ENCODE measurements around the gene SMNDC1.

Gene SMNDC1

GRCh38 chr10:110326351-110327032 lies 21.8 kb upstream of the SMNDC1 start:
- peak in 1 of 2 donors; percentile 12 for DNase-seq

GRCh38 chr10:110324805-110325280 lies 20.1 kb upstream of the SMNDC1 start:
- DNase-seq, result no peak

GRCh38 chr10:110324201-110324804 lies 19.6 kb upstream of the SMNDC1 start:
- no peak for DNase-seq

GRCh38 chr10:110323503-110323902 lies 18.8 kb upstream of the SMNDC1 start:
- no peak for DNase-seq

DNA sequence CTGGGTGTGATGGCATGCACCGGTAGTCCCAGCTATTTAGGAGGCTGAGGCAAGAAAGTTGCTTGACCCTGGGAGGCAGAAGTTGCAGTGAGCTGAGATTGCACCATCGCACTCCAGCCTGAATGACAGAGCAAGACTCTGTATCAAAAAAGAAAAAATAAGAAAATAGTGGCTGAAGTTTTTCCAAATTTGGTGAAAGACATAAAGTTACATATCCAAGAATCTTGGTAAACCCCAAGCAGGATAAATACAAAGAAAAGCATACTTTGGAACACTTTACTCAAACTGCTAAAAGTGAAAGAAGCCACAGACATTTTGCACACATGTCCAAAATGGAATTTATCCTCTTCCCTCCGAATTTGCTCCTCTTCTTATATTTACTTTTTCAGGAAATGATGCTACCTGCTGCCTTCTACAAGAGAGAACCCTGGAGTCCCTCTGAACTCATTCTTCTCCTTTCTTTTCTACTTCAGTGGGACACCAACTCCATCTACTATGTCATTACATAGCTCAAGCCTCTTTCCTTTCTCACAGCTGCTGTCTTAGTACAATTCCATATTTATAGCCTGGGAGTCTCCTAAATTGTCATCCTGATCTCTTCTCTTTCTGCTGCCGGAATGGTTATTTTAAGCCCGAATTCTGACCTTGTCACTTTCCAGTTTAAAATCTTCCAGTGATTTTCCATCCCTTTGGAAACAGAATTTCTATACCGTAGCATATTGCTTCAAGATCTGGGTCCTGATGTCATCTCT lies 17.3 kb upstream of the SMNDC1 start:
- DNase-seq, result no peak

DNA sequence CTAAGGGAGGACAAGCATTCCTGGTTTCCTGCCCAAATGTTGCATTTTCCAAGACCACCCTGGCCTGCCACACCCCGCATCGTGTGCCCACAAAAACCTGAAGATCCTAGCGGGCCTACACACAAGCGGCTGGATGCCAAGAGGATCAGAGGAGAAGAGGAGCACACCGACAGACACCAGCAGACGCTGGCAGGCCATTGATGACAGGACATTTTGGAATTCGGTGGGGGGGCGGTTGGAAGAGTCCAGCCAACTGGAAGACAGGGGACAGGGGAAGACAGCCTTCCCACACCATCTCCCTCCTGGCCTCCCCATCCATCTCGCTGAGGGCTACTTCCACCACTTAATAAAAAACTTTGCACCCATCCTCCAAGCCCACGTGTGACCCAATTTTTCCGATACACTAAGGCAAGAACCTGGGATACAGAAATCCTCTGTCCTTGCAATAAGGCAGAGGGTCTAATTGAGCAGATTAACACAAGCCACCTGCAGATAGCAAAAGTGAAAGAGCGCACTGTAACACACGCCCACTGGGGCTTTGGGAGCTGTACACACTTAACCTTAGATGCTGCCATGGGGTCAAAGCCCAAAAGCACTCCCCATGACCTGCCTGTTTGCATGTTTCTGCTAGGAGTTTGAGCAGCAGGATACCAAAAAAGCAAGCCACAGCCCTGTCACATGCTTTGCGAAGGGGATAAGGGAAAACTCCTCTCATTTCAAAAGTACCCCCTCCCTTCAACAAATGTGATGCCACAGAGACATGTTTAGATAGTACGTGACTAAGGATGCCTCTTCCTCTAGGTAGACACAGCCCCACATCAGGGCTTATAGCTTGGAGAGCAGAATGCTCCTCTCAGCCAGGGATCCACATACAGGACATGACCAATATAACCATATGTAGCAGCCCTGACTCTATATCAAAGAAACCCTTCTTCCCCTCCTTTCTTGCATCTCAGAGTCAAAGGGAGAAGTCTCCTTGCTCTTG lies 13.4 kb upstream of the SMNDC1 start:
- no peak for DNase-seq

DNA sequence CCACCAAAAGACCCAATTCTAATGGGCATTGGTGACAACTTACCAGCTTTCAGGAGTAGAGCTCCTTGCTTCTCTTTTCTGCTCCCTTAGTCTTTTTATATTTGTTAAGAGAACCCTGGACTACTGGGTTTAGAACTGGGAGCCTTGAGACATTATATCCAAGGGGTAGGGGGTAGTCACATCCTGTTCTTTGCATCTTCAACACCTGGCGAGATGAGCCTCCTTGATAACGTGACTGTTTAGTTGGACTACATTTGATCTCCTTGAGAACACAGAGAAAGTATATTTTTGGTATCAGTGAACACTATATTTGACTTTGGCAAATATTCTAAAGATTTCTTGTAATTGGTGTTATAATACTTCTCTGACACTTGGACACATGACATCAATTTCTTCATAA lies 9.0 kb upstream of the SMNDC1 start:
- DNase-seq, result no peak

- DNase-seq, result no peak
Measured at GRCh38 chr10:110312206-110312605, 7.5 kb upstream of the SMNDC1 start.

DNA sequence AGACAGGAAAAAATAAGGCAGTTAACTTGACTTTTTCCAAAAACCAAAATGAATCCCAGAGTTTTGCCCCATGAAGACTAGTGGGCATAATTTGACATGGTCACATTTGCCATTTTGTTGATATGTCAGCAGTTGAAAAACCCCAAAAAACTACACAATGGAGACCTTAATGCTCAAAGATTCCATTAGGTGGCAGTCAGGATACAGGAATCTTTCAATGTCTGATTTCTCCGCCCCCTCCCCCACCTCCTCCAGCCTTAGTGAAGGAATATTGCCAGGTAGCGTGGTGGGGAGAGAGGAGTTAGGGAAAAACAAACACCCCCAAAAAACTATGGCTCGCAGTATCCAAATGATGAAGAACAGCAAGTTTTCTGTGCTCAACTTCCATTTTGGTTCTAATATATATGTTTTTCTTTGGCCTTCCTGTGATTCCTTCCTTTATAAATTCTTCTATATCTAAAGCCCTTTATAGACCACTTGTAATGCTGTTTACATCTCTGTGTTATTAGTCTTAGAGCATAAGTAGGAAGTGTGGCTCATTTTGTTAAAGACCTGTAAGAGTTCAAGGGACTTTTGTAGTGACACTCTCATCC lies 6.7 kb upstream of the SMNDC1 start:
- peak in 1 of 2 donors; percentile 43 for DNase-seq

DNA sequence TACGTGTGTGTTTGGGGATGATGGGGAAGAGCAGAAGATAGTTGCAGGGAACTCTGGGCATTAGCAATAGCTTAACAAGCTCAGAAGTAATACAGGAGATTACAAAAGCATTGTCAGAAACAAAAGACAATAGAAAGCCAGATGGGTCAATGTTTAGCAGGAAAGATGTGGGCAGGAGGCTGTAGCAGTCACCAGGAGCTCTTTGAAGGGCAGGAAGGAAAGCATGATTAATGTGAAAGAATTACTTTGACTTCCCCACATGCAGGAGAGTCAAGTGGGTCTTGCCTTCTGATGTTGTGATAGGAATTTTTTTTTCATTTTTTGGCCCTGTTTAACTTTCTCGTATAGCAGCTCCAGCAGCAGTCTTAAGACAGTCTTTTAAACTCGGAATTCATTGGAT lies 6.0 kb upstream of the SMNDC1 start:
- peak in 1 of 2 donors; percentile 77 for DNase-seq

GRCh38 chr10:110307805-110308204 lies 3.1 kb upstream of the SMNDC1 start:
- DNase-seq, result no peak

- DNase-seq, result no peak
Measured at GRCh38 chr10:110306452-110306768, 1.7 kb upstream of the SMNDC1 start.

DNA sequence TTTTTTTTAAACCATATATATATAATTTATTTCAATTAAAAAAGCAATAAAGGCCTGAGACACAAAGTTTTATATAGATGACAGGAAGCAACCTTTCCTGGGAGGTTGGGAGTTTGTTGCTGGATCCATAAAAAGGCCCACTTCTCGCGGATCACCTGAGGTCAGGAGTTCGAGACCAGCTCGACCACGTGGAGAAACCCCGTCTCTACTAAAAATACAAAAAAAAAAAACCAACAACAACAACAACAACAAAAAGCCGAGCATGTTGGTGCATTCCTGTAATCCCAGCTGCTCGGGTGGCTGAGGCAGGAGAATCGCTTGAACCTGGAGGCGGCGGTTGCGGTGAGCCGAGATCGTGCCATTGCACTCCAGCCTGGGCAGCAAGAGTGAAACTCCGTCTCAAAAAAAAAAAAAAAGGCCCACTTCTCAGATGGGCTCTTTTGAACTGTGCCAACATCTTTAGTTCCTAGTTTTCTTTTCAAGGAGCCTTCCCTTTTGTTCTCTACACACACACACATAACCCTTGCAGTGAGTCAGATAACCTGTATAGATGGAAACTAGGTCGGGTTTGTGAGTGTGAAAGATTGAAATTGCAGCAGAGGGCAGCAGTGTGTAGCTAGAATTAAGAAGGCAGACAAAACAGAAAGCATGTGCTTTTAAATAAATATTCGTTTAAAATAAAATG lies 1.2 kb upstream of the SMNDC1 start:
- peak in 1 of 2 donors; percentile 97 for DNase-seq

GRCh38 chr10:110304394-110304779 lies 333 bp downstream of the SMNDC1 start:
- DNase-seq, result no peak

DNA sequence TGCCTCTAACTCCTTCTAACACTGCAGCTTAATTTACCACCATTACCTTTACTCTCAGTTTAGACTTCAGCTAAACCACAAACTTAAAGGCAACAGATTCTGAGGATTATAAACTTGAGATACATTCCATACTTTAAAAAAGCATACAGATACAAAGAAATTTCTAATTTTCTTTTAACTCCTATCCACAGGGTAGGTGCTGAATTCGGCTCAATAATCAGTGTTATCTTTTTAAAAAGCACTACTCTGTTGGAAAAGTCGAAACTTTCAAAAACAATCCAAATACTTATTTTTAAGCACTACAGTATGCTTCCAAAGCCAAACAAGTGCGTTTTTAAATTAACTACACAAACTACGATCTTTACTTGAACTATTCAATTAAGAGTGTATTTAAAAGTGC lies 1.0 kb downstream of the SMNDC1 start:
- DNase-seq, result no peak

DNA sequence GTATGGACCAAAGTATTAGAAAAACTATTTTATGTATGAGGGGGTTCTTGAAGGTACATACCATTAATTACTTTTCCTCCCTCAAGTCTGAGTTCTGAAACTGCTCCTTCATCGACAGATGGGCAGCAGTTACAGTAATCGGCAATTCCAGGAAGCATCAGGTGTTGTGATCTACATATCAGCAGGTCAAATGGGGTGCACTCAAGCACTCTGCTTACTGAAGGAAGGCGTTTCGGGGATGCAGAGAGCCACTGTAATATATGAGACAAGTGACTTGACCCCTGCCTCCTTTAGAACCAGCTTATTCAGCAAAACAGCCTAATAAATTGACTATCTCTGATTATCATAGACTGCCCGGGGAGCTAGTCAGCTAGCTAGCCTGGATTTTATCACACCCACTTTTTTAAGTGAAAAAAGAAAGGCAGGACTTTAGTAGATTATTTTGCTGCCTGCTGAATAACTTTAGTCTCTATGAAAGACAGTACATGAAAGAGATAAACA lies 4.2 kb downstream of the SMNDC1 start:
- no peak for DNase-seq

- no peak for DNase-seq
Measured at GRCh38 chr10:110296966-110297365, 7.8 kb downstream of the SMNDC1 start.

DNA sequence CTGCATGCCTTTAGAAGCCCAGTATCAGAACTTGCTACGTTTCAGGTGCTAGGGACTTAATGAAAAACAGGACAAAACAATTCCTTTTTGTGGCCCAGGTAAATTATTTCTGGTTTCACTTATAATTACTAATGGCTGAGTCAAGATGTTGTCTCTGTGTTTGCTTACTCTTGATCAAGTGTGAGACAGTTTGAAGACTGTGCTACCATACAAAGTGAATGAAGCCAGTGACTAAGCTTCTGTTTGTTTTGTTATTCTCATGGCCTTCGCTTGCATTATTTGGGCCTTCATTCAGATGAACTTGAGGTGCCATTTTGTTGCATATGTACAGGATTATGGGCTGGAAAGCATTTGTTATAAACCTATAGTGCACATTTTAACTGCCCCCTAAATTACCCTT lies 17.9 kb downstream of the SMNDC1 start:
- DNase-seq, result no peak

- no peak for DNase-seq
Measured at GRCh38 chr10:110285501-110285900, 19.2 kb downstream of the SMNDC1 start.

- no peak for DNase-seq
Measured at GRCh38 chr10:110284262-110284661, 20.5 kb downstream of the SMNDC1 start.

DNA sequence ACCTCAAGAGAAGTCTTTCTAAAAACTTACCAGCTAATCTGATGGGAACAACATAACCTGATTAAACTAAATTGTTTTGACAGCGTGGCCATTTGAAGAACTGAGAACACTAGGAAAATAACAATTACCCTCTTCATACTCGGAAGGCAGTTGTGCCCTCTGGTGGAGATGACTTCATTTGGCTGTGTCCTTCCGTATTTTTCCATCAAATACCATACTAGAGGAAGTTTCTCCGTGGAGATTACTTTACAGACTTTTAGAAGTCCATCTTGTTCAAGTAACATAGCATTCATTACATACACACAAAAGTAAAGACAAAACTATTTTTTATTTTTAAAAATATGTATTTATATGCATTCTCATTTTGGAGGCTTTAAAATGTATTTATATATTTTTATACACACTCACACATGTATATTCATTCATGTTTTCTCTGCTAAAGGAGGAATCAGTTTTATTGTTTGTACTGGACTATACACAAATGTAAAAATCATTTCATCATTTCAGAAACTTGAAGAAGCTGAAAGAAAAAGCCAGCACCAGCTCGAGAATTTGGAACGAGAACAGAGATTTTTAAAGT lies 25.2 kb downstream of the SMNDC1 start:
- peak in 1 of 2 donors; percentile 77 for DNase-seq

Measured in bone marrow (tissue), 2 donors.